GM19035 (cell line): Measurements from ENCODE around the gene TMC8.
"Not testable (repeated sequence)": the region's sequence is repeated elsewhere in the genome, so short reads cannot be mapped to it uniquely, and the experiment has no call there.

Experiments used
- ATAC-seq: cut with Tn5 transposase; IDR thresholded peaks from one replicate; pipeline ENCODE4 v1.9.1; 2021; ENCODE audit not compliant: unreplicated experiment

The TMC8 gene

GRCh38 chr17:78130437-78131101 is at the start of gene TMC8:
TMC8 (plus strand) TSS chr17:78130771; CDS start chr17:78131589, 818 bp downstream.
- no peak for ATAC-seq

GRCh38 chr17:78081551-78081950 is 49.0 kb upstream of the TMC8 start:
- ATAC-seq = no peak

- not testable (repeated sequence) for ATAC-seq
Observed at GRCh38 chr17:78082355-78082872, 48.2 kb upstream of the TMC8 start.

- no peak for ATAC-seq
Observed at GRCh38 chr17:78082988-78083387, 47.6 kb upstream of the TMC8 start.

GRCh38 chr17:78086740-78087139 is 43.8 kb upstream of the TMC8 start:
- ATAC-seq = no peak

GRCh38 chr17:78088529-78088928 is 42.0 kb upstream of the TMC8 start:
- no peak for ATAC-seq

- ATAC-seq = no peak
Observed at GRCh38 chr17:78089576-78090281, 40.8 kb upstream of the TMC8 start.

GRCh38 chr17:78092794-78093324 is 37.7 kb upstream of the TMC8 start:
- ATAC-seq = no peak

- no peak for ATAC-seq
Observed at GRCh38 chr17:78095035-78095434, 35.5 kb upstream of the TMC8 start.

- ATAC-seq = no peak
Observed at GRCh38 chr17:78096093-78096492, 34.5 kb upstream of the TMC8 start.

- no peak for ATAC-seq
Observed at GRCh38 chr17:78101112-78101511, 29.5 kb upstream of the TMC8 start.

- ATAC-seq = no peak
Observed at GRCh38 chr17:78101542-78101941, 29.0 kb upstream of the TMC8 start.

- no peak for ATAC-seq
Observed at GRCh38 chr17:78103311-78103710, 27.3 kb upstream of the TMC8 start.

GRCh38 chr17:78104540-78104941 is 26.0 kb upstream of the TMC8 start:
- ATAC-seq = no peak

GRCh38 chr17:78105101-78105500 is 25.5 kb upstream of the TMC8 start:
- no peak for ATAC-seq

- ATAC-seq = no peak
Observed at GRCh38 chr17:78105551-78105950, 25.0 kb upstream of the TMC8 start.

GRCh38 chr17:78106211-78106610 is 24.4 kb upstream of the TMC8 start:
- ATAC-seq = no peak

- ATAC-seq = no peak
Observed at GRCh38 chr17:78107457-78107856, 23.1 kb upstream of the TMC8 start.

GRCh38 chr17:78107976-78108725 is 22.4 kb upstream of the TMC8 start:
- ATAC-seq = no peak

GRCh38 chr17:78108726-78109488 is 21.7 kb upstream of the TMC8 start:
- ATAC-seq = no peak

GRCh38 chr17:78109489-78109761 is 21.1 kb upstream of the TMC8 start:
- ATAC-seq = no peak
